HG03196 (cell line): ENCODE measurements around the gene SELPLG.
"Not testable (repeated sequence)": the region's sequence is repeated elsewhere in the genome, so short reads cannot be mapped to it uniquely, and the experiment has no call there.

ENCODE experiments used
- ATAC-seq: cut with Tn5 transposase; IDR thresholded peaks from one replicate; pipeline ENCODE4 v1.9.1; 2021; ENCODE audit not compliant: unreplicated experiment

The SELPLG gene, protein sequence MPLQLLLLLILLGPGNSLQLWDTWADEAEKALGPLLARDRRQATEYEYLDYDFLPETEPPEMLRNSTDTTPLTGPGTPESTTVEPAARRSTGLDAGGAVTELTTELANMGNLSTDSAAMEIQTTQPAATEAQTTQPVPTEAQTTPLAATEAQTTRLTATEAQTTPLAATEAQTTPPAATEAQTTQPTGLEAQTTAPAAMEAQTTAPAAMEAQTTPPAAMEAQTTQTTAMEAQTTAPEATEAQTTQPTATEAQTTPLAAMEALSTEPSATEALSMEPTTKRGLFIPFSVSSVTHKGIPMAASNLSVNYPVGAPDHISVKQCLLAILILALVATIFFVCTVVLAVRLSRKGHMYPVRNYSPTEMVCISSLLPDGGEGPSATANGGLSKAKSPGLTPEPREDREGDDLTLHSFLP

GRCh38 chr12:108633534-108634248 lies at the start of gene SELPLG:
SELPLG (minus strand) TSS chr12:108633894; CDS start chr12:108624307, 9,587 bp downstream.
- peak; percentile 51 for ATAC-seq

GRCh38 chr12:108681317-108681716 lies 47.6 kb upstream of the SELPLG start:
- no peak for ATAC-seq

DNA sequence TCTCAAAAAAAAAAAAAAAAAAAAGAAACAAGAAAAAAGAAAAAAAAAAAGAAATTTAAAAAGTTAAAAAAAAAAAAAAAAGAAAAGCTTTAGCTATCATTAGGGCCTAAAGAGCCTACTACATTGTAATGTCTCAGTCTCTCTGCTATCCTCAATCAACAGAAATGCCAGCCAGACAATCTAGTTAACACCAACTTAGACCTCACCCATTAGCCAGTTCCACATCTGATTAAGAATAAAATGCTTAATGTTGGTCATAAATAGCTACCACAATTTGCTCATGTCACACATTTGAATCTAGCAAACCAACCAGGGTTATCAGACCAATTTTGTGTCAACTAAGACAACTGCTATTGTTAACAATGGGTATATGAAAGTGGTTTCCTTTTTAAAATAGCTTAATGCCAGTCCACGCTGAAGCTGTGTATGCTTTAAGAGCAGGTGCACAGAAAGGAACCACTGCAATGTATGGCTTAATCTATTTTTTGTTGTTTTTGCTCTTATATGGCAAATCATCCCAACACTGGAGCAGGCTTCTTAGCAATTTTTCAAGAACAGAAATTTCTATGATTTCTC lies 45.5 kb upstream of the SELPLG start:
- ATAC-seq, result no peak

- ATAC-seq, result no peak
Observed at GRCh38 chr12:108678104-108678730, 44.5 kb upstream of the SELPLG start.

DNA sequence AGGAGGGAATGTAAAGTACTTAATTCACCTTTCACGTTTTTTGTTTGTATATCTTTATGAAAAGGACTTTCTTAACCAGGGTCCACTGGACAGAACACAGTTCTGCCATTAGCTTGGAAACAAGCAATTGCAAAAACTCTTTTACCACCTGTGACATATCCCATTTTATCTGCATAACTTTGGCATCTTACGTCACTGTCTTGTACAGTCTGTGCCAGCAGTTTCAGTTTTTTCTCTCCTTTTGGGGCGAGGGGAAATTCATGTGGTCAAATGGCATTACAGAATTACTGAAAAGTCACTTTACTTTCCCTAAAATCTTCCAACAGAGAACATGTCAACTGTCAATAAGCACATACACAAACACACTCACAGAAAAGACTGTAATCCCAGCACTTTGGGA lies 43.7 kb upstream of the SELPLG start:
- no peak for ATAC-seq

DNA sequence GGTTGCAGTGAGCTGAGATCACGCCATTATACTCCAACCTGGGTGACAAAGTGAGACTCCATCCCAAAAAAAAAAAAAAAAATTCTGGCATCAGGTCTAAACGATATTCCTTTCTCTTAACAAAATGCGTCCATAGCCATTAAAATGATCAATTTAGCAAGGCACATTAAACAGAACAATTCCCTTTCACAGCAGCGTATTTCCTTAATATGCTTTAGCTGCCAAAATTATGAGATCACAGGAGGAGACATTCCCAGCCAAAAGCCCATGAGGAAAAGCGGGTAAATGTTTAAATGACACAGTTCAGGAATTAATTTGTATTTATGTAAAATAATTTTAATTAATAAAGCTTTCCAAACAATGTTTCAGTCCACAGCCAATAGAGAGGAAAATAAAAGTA lies 43.0 kb upstream of the SELPLG start:
- no peak for ATAC-seq

DNA sequence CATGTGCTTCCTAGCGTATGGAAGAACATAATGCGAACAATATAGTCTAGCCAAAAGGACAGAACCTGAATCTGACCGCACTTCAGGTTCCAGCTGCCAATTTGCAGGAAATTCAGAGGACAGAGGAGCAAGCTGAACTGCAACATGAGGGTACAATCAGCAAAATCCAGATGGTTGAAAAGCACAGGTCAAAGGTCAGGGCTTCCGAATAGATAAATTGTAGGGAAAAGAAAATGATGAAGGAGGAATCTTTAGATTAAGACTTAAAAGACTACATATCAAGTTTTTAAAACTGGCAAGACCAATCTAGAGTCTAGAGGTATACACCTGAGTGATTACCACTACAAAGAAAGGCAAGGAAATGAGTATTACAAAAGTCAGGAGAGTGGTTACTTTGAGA lies 42.1 kb upstream of the SELPLG start:
- ATAC-seq, result no peak

DNA sequence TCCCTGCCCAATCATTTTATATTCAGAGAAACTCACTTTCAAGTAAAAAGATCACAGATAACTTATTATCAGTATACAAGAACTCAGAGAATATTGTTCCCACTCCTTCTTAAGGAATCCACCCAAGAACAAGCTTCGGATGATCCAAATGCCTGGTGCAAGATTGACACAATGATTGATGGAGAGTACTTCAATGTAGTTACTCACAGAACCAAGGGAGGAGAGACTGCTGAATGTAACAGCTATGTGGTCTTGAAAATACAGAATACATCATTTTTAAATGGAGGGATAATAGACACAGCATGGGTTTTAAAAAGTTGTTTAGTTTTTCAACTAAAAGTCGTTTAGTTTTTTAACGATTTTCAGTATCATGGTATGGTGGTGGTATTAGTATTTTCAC lies 38.4 kb upstream of the SELPLG start:
- no peak for ATAC-seq

GRCh38 chr12:108671110-108671509 lies 37.4 kb upstream of the SELPLG start:
- no peak for ATAC-seq

GRCh38 chr12:108670066-108670631 lies 36.5 kb upstream of the SELPLG start:
- ATAC-seq, result no peak

- no peak for ATAC-seq
Observed at GRCh38 chr12:108668542-108668941, 34.8 kb upstream of the SELPLG start.

GRCh38 chr12:108668063-108668462 lies 34.4 kb upstream of the SELPLG start:
- no peak for ATAC-seq

GRCh38 chr12:108667349-108667748 lies 33.7 kb upstream of the SELPLG start:
- ATAC-seq, result no peak

DNA sequence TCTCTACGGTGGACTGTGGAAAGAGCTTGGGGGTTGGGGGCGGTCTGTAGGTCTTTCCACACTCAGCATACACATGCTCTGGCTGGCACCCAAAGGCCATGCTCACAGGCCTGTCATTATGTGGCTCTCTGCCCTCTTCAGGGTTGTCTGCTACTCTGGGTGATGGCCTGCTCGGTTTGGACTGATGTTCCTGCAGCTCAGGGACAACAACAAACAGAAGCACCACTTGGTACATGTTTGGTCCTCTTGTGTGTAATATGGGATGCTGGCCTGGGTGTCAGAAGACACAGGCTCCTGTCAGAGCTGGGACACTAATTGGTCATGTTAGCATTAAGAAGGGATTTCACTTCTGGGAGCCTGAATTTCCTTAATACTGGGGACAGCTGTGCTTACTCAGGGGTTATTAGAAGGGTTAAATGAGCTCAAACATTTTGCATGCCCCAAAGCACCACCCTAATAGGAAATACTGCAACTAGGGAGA lies 32.7 kb upstream of the SELPLG start:
- no peak for ATAC-seq

DNA sequence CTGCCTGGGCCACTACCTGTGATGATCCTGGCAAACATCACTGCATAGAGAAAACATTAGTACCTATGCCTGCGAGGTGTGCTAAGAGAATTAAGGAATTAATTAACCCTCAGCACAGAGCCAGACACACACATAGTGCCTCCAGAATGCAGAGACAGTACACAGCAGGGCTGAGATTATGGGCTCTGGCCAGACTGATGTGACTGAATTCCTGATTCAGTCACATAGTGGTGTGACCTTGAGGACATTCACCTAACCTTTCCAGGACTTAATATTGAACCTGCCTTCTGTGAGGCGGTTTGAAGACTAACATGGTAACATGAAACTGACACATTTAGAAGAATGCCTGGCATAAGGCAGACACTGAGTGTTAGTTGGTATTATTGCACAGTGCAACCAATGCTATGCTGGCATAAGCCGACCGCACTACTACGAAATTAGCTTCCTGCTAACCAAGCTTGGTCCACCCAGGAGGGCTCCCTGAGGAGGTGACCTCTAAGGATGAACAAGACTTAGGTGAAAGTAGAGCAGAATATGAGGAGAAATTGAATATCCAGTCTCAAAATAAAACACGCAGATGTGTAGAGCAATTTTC lies 32.0 kb upstream of the SELPLG start:
- ATAC-seq, result no peak

DNA sequence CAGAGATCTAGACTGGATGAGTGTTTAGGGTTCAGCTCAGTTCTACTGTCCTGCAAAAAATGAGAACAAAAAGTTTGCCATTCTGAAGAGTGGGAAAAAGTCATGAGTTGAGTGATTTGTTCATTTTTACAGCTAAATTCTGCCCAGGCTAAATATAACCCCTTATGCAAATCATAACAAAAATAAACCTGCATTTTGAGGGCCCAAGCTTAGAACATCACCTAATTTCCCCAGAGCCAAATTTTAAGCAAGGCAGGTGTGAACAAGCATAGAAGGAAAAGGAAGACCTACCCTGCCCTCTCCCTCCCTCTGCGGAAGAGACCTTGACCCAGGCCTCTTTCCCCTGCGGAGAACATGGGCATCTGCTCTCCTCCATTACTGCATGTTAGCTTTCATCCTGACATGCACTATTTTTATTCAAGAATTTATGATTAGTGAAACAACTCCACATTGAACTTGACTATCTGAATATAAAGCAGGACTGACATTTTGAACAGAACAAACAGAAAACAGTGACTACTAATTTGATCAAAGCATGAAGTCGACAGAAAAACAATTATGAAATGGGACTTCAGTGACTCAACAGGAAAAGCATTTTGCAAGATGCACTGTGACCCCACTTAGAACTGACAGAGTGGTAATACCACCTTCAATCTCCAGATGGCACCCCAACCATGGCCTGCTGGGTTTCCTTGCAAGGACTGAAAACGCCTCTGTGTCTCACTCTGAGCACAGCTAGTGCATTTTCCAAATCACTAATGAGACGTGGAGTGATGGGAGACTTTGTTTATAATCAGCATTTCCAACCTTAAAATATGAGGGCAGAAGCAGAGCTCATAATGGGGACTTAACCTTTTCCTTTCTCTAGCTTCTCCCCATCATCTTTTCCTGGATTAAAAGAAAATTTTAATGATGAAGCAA lies 30.9 kb upstream of the SELPLG start:
- peak; percentile 81 for ATAC-seq

DNA sequence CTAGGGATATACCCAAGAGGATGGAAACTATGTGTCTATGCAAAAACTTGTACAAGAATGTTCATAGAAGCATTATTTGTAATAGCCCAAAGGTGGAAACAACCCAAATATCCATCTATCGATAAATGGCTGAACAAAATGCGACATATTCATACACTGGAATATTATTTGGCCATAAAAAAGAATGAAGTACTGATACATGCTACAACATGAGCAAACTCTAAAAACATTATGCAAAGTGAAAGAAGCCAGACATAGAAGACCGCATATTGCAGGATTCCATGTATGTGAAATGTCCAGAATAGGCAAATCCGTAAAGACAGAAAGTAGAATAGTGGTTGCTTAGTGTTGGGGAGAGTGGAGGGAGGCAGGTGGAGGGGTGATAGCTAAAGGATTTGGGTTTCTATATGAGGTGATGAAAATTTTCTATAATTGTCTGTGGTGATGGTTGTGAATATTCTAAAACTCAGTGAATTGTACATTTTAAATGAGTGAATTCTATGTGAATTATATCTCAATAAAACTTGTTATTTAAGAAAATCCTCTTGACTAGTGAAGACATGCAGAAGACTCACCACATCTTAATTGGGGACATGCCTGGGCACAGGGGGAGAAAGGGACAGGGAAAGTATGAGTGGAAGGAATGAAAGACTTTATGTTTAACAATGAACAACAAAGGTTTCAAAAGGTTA lies 29.8 kb upstream of the SELPLG start:
- ATAC-seq, result no peak

DNA sequence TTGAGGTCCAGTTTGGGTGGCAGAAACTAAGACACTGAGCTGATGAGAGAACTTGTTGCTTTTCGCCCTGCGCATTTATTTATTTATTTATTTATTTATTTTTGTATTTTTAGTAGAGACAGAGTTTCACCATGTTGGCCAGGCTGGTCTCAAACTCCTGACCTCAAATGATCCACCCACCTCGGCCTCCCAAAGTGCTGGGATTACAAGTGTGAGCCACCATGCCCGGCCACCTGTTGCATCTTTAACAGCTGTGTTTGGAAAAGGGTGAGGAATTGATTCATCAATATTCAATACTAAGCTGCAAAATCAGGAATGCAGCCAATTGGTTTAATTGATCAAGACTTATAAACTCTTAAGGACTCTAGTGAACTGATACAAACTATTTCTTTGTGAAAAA lies 24.4 kb upstream of the SELPLG start:
- not testable (repeated sequence) for ATAC-seq

GRCh38 chr12:108657130-108657745 lies 23.5 kb upstream of the SELPLG start:
- no peak for ATAC-seq
